HepG2 (cell line): ENCODE data around the gene MYH7B. TPM values are rescaled to one million over a fixed set of nuclear protein-coding genes. Genes with fewer than 3 reads are reported as not detected.

Experiments used
- ATF7 ChIP-seq, 2 experiments: fragments of 450-650 bp in 1 of 2; sonication (generic) in 1 of 2; formaldehyde crosslinking in 1 of 2; IDR thresholded peaks; 2 replicates each; pipeline versions ENCODE4 v1.4.0 to v1.6.1; 2016 to 2020; ENCODE audit warnings: antibody characterized with exemption in 1 of 2, mild to moderate bottlenecking in 1 of 2, missing genetic modification reagents in 1 of 2
- BRD4 ChIP-seq: sonication (generic); formaldehyde crosslinking; IDR thresholded peaks from 2 replicates; pipeline ENCODE4 v1.4.0; 2020; ENCODE audit warnings: missing genetic modification reagents
- CHCHD3 ChIP-seq: sonication (generic); formaldehyde crosslinking; IDR thresholded peaks from 2 replicates; pipeline ENCODE4 v1.8.0; 2022; ENCODE audit warnings: mild to moderate bottlenecking, missing genetic modification reagents, moderate library complexity
- CHD4 ChIP-seq: fragments of 200-600 bp; sonication (generic); IDR thresholded peaks from 2 replicates; pipeline ENCODE4 v1.7.0; 2017; ENCODE audit warnings: mild to moderate bottlenecking, low read length, borderline replicate concordance
- ETV5 ChIP-seq: IDR thresholded peaks from 2 replicates; pipeline ENCODE4 v1.6.1; 2018; ENCODE audit warnings: missing biosample characterization, missing genetic modification reagents, inconsistent platforms, borderline replicate concordance
- GZF1 ChIP-seq: sonication (generic); formaldehyde crosslinking; IDR thresholded peaks from 2 replicates; pipeline ENCODE4 v1.5.1; 2020; ENCODE audit warnings: mild to moderate bottlenecking, missing genetic modification reagents
- MAFF ChIP-seq: IDR thresholded peaks from 2 replicates; pipeline ENCODE4 v1.6.1; 2011; ENCODE audit warnings: low read depth, low read length, improper control_type of control experiment
- MEF2D ChIP-seq: sonication (generic); formaldehyde crosslinking; IDR thresholded peaks from 2 replicates; pipeline ENCODE4 v1.5.1; 2020; ENCODE audit warnings: mild to moderate bottlenecking, missing genetic modification reagents
- MTF2 ChIP-seq: sonication (generic); formaldehyde crosslinking; IDR thresholded peaks from 2 replicates; pipeline ENCODE4 v1.5.0; 2020; ENCODE audit warnings: missing genetic modification reagents, borderline replicate concordance
- NFE2L1 ChIP-seq: sonication (generic); formaldehyde crosslinking; IDR thresholded peaks from 2 replicates; pipeline ENCODE4 v1.4.0; 2020; ENCODE audit warnings: missing genetic modification reagents, mild to moderate bottlenecking, borderline replicate concordance
- NFE2L2 ChIP-seq: fragments of 150-350 bp; IDR thresholded peaks from 2 replicates; pipeline ENCODE4 v1.6.1; 2014; ENCODE audit warnings: low read length
- SAP130 ChIP-seq: IDR thresholded peaks from 2 replicates; pipeline ENCODE4 v1.6.1; 2016; ENCODE audit warnings: low read depth
- SIX4 ChIP-seq: sonication (generic); formaldehyde crosslinking; IDR thresholded peaks from 2 replicates; pipeline ENCODE4 v1.4.0; 2020; ENCODE audit warnings: missing genetic modification reagents
- SKI ChIP-seq: fragments of 450-650 bp; IDR thresholded peaks from one replicate; pipeline ENCODE4 v1.6.1; 2018; ENCODE audit warnings: mild to moderate bottlenecking; ENCODE audit not compliant: partially characterized antibody
- SMYD3 ChIP-seq: sonication (generic); formaldehyde crosslinking; IDR thresholded peaks from 2 replicates; pipeline ENCODE4 v1.8.1; 2023; ENCODE audit warnings: mild to moderate bottlenecking, missing genetic modification reagents
- ZC3H4 ChIP-seq: sonication (generic); formaldehyde crosslinking; IDR thresholded peaks from 2 replicates; pipeline ENCODE4 v1.4.0; 2020; ENCODE audit warnings: missing genetic modification reagents, borderline replicate concordance
- ZNF263 ChIP-seq: sonication (generic); formaldehyde crosslinking; IDR thresholded peaks from 2 replicates; pipeline ENCODE4 v1.4.0; 2020; ENCODE audit warnings: missing genetic modification reagents
- ZNF672 ChIP-seq: sonication (generic); formaldehyde crosslinking; IDR thresholded peaks from 2 replicates; pipeline ENCODE4 v1.8.1; 2022; ENCODE audit warnings: missing genetic modification reagents
- polyA plus RNA-seq, 8 experiments: library from polyadenylated mRNA; depleted of rRNA in 3 of 8; stranded (reverse) in 7 of 8; unstranded in 1 of 8; fragments of >200 nt; fragmentation: Illumina TruSeq in 4 of 8; extraction: Trizol in 4 of 8; gene quantifications; 2 replicates each; pipeline versions ENCODE4 v1.2.1 to v1.2.3, GENCODE V29; 2011 to 2016; ENCODE audit warnings: low read depth in 4 of 8, missing spikeins in 1 of 8, mixed read lengths in 1 of 8; ENCODE audit not compliant: insufficient read depth in 1 of 8
- total RNA-seq, 5 experiments: library from RNA; depleted of rRNA; stranded (reverse); fragments of >200 nt; fragmentation: Illumina TruSeq; extraction: Trizol; gene quantifications; 2 replicates each; pipeline ENCODE4 v1.2.3, GENCODE V29; 2016; ENCODE audit warnings: low read depth in 1 of 5
- TF ChIP-seq, protein P1 (sequence below): sonication (generic); formaldehyde crosslinking; IDR thresholded peaks from 2 replicates; pipeline ENCODE4 v1.4.0; 2020; ENCODE audit warnings: missing genetic modification reagents
- TF ChIP-seq, protein P2 (sequence below): sonication (generic); formaldehyde crosslinking; IDR thresholded peaks from 2 replicates; pipeline ENCODE4 v1.4.0; 2020; ENCODE audit warnings: missing genetic modification reagents
- TF ChIP-seq, protein P3 (sequence below): sonication (generic); formaldehyde crosslinking; IDR thresholded peaks from 2 replicates; pipeline ENCODE4 v1.4.0; 2020; ENCODE audit warnings: mild to moderate bottlenecking, missing genetic modification reagents

MYH7B gene
- total and polyA plus RNA-seq, 2 of the 13 experiments (the other 11 are each of a cell fraction or from before 2014, with no cell fraction given), result 0.05 to 0.20 TPM

DNA sequence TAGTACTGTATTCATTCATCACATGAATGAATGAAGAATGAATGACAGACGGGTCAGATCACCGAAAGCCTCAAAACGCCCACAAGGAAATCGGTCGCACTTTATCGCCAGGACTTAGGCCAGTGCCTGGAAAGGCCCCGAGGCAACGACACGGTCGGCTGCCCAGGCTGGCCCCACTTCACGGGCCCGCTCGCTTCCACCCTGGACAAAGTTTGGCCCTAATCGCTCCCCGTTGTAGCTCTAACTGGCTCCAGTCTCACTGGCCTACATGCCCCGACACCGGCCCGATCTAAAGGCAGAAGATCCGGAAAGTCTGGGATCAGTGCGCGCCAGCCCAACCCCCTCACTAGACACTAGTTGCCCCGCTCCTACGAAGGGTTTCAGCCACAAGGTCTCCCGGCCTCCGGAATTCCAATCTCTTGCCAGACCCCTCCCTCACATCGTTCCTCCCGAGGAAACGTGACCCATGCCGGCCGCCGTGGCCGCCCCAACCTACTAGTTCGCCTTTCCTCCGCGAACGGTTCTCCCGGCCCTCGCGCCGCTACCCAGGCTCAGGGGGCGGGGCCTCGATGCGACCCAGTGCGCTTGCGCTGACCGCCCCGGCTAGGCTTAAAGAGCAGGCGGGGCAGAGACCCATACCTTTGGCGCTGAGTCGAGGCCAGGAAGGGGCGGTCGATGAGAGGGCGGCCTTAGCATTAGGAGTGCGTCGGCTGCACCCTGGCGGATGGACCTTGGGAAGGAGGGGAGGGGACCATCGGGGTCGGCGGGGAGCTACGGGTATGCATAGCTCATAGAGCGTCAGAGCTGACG is at the start of gene MYH7B, which contains the start of gene GSS (continued):
- TF ChIP-seq ETV5 (CRISPR knock-in tag) (peak; percentile 66), ATF7 (IDR thresholded peaks at IDR 0.05) (no peak), ATF7 (CRISPR knock-in tag; IDR thresholded peaks at IDR 0.05) (peak; percentile 67; the same call in 1 of the 2 replicates), NFE2L2 (no peak), ZC3H4 (0 out of 2 replicates have a peak, but pooled peaks have one; percentile 30), ZNF263 (CRISPR knock-in tag) (peak; percentile 64; the same call in 1 of the 2 replicates), NFE2L1 (CRISPR knock-in tag) (0 out of 2 replicates have a peak, but pooled peaks have one; percentile 4), CHCHD3 (CRISPR knock-in tag) (peak; percentile 87), ZNF672 (CRISPR knock-in tag) (0 out of 2 replicates have a peak, but pooled peaks have one; percentile 79), SKI (peak; percentile 86), SIX4 (CRISPR knock-in tag) (peak; percentile 65; the same call in 1 of the 2 replicates), MTF2 (CRISPR knock-in tag) (peak; percentile 85; the same call in 1 of the 2 replicates), SMYD3 (peak; percentile 88), GZF1 (CRISPR knock-in tag) (no peak; the same call in 1 of the 2 replicates), CHD4 (no peak), MAFF (no peak), MEF2D (CRISPR knock-in tag) (peak; percentile 90; the same call in 1 of the 2 replicates), SAP130 (CRISPR knock-in tag) (peak; percentile 98), BRD4 (CRISPR knock-in tag) (peak; percentile 98)
- TF ChIP-seq, protein P1, sequence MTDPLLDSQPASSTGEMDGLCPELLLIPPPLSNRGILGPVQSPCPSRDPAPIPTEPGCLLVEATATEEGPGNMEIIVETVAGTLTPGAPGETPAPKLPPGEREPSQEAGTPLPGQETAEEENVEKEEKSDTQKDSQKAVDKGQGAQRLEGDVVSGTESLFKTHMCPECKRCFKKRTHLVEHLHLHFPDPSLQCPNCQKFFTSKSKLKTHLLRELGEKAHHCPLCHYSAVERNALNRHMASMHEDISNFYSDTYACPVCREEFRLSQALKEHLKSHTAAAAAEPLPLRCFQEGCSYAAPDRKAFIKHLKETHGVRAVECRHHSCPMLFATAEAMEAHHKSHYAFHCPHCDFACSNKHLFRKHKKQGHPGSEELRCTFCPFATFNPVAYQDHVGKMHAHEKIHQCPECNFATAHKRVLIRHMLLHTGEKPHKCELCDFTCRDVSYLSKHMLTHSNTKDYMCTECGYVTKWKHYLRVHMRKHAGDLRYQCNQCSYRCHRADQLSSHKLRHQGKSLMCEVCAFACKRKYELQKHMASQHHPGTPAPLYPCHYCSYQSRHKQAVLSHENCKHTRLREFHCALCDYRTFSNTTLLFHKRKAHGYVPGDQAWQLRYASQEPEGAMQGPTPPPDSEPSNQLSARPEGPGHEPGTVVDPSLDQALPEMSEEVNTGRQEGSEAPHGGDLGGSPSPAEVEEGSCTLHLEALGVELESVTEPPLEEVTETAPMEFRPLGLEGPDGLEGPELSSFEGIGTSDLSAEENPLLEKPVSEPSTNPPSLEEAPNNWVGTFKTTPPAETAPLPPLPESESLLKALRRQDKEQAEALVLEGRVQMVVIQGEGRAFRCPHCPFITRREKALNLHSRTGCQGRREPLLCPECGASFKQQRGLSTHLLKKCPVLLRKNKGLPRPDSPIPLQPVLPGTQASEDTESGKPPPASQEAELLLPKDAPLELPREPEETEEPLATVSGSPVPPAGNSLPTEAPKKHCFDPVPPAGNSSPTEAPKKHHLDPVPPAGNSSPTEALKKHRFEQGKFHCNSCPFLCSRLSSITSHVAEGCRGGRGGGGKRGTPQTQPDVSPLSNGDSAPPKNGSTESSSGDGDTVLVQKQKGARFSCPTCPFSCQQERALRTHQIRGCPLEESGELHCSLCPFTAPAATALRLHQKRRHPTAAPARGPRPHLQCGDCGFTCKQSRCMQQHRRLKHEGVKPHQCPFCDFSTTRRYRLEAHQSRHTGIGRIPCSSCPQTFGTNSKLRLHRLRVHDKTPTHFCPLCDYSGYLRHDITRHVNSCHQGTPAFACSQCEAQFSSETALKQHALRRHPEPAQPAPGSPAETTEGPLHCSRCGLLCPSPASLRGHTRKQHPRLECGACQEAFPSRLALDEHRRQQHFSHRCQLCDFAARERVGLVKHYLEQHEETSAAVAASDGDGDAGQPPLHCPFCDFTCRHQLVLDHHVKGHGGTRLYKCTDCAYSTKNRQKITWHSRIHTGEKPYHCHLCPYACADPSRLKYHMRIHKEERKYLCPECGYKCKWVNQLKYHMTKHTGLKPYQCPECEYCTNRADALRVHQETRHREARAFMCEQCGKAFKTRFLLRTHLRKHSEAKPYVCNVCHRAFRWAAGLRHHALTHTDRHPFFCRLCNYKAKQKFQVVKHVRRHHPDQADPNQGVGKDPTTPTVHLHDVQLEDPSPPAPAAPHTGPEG, result peak; percentile 94
- TF ChIP-seq, protein P2, sequence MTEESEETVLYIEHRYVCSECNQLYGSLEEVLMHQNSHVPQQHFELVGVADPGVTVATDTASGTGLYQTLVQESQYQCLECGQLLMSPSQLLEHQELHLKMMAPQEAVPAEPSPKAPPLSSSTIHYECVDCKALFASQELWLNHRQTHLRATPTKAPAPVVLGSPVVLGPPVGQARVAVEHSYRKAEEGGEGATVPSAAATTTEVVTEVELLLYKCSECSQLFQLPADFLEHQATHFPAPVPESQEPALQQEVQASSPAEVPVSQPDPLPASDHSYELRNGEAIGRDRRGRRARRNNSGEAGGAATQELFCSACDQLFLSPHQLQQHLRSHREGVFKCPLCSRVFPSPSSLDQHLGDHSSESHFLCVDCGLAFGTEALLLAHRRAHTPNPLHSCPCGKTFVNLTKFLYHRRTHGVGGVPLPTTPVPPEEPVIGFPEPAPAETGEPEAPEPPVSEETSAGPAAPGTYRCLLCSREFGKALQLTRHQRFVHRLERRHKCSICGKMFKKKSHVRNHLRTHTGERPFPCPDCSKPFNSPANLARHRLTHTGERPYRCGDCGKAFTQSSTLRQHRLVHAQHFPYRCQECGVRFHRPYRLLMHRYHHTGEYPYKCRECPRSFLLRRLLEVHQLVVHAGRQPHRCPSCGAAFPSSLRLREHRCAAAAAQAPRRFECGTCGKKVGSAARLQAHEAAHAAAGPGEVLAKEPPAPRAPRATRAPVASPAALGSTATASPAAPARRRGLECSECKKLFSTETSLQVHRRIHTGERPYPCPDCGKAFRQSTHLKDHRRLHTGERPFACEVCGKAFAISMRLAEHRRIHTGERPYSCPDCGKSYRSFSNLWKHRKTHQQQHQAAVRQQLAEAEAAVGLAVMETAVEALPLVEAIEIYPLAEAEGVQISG (CRISPR knock-in tag), result peak; percentile 82
- TF ChIP-seq, protein P3, sequence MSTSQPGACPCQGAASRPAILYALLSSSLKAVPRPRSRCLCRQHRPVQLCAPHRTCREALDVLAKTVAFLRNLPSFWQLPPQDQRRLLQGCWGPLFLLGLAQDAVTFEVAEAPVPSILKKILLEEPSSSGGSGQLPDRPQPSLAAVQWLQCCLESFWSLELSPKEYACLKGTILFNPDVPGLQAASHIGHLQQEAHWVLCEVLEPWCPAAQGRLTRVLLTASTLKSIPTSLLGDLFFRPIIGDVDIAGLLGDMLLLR (CRISPR knock-in tag), result no peak; the same call in 1 of the 2 replicates
